Liver (tissue), 9 donors: ENCODE results near the gene IFT43. TPM values are rescaled to one million over a fixed set of nuclear protein-coding genes. Genes with fewer than 3 reads are reported as not detected.

Source experiments
- DNase-seq: peaks from one replicate; pipeline ENCODE4 v3.0.0-alpha.2; 2017; ENCODE audit warnings: low spot score
- H3K27ac ChIP-seq, 2 donors: one replicate each; pipeline ENCODE4 v1.7.0; 2013; ENCODE audit warnings: inconsistent platforms in 2 of 2, low read length in 2 of 2, control low read depth in 1 of 2, low read depth in 1 of 2, mild to moderate bottlenecking in 1 of 2
- H3K27me3 ChIP-seq, 4 donors: one replicate each; pipeline versions ENCODE4 v1.6.1 to v1.7.0; 2013; ENCODE audit warnings: low read length in 3 of 4, inconsistent platforms in 1 of 4, mild to moderate bottlenecking in 1 of 4, moderate library complexity in 1 of 4; ENCODE audit not compliant: control insufficient read depth in 4 of 4, insufficient read depth in 4 of 4
- H3K36me3 ChIP-seq, 4 donors: one replicate each; pipeline versions ENCODE4 v1.6.1 to v1.7.0; 2013; ENCODE audit warnings: low read length in 3 of 4, mild to moderate bottlenecking in 3 of 4, low read depth in 1 of 4, moderate library complexity in 1 of 4; ENCODE audit not compliant: control insufficient read depth in 4 of 4, insufficient read depth in 3 of 4
- H3K4me1 ChIP-seq, 4 donors: one replicate each; pipeline versions ENCODE4 v1.6.1 to v1.7.0; 2013; ENCODE audit warnings: low read length in 3 of 4, mild to moderate bottlenecking in 3 of 4, moderate library complexity in 1 of 4; ENCODE audit not compliant: control insufficient read depth in 4 of 4, insufficient read depth in 4 of 4
- H3K4me3 ChIP-seq, 3 donors: one replicate each; pipeline versions ENCODE4 v1.6.1 to v1.7.0; 2013; ENCODE audit warnings: low read length in 3 of 3, control low read depth in 1 of 3, low read depth in 1 of 3, mild to moderate bottlenecking in 1 of 3
- H3K9ac ChIP-seq, 2 donors: one replicate each; pipeline ENCODE4 v1.7.0; 2013; ENCODE audit warnings: low read length in 2 of 2, mild to moderate bottlenecking in 2 of 2, moderate library complexity in 2 of 2, control low read depth in 1 of 2, low read depth in 1 of 2
- H3K9me3 ChIP-seq, 4 donors: one replicate each; pipeline versions ENCODE4 v1.6.1 to v1.7.0; 2013; ENCODE audit warnings: low read length in 3 of 4; ENCODE audit not compliant: control insufficient read depth in 4 of 4
- CTCF ChIP-seq: fragments of 150-350 bp; IDR thresholded peaks from 2 replicates; pipeline ENCODE4 v1.5.1; 2017; ENCODE audit warnings: improper control_type of control experiment, low read depth, low read length; ENCODE audit not compliant: missing input control
- EGR1 ChIP-seq, 2 donors: IDR thresholded peaks; 2 replicates each; pipeline ENCODE4 v1.6.1; 2016 to 2018; ENCODE audit warnings: antibody characterized with exemption in 2 of 2, low read depth in 2 of 2
- FOXA1 ChIP-seq: IDR thresholded peaks from 2 replicates; pipeline ENCODE4 v1.6.1; 2016; ENCODE audit warnings: antibody characterized with exemption
- FOXA2 ChIP-seq: IDR thresholded peaks from 2 replicates; pipeline ENCODE4 v1.6.1; 2016; ENCODE audit warnings: antibody characterized with exemption
- GABPA ChIP-seq, 2 donors: IDR thresholded peaks in 1 of 2; conservative IDR thresholded peaks in 1 of 2; 2 replicates each; pipeline ENCODE4 v1.6.1; 2016; ENCODE audit warnings: antibody characterized with exemption in 2 of 2, mild to moderate bottlenecking in 1 of 2, moderate library complexity in 1 of 2
- HNF4A ChIP-seq, 2 donors: conservative IDR thresholded peaks; 2 replicates each; pipeline ENCODE4 v1.6.1; 2016; ENCODE audit warnings: antibody characterized with exemption in 2 of 2, mild to moderate bottlenecking in 2 of 2
- HNF4G ChIP-seq: IDR thresholded peaks from 2 replicates; pipeline ENCODE4 v1.6.1; 2016; ENCODE audit warnings: antibody characterized with exemption
- JUND ChIP-seq, 2 donors: IDR thresholded peaks; 2 replicates each; pipeline ENCODE4 v1.6.1; 2016; ENCODE audit warnings: antibody characterized with exemption in 2 of 2
- MAX ChIP-seq: IDR thresholded peaks from 2 replicates; pipeline ENCODE4 v1.6.1; 2016; ENCODE audit warnings: antibody characterized with exemption
- NR2F2 ChIP-seq: IDR thresholded peaks from 2 replicates; pipeline ENCODE4 v1.6.1; 2016; ENCODE audit warnings: antibody characterized with exemption
- RAD21 ChIP-seq, 2 donors: IDR thresholded peaks; 2 replicates each; pipeline ENCODE4 v1.6.1; 2016; ENCODE audit warnings: antibody characterized with exemption in 2 of 2, mild to moderate bottlenecking in 2 of 2
- REST ChIP-seq: IDR thresholded peaks from 2 replicates; pipeline ENCODE4 v1.6.1; 2016; ENCODE audit warnings: antibody characterized with exemption, mild to moderate bottlenecking
- RXRA ChIP-seq, 2 donors: IDR thresholded peaks; 2 replicates each; pipeline ENCODE4 v1.6.1; 2017 to 2018; ENCODE audit warnings: antibody characterized with exemption in 2 of 2, mild to moderate bottlenecking in 1 of 2
- SP1 ChIP-seq: IDR thresholded peaks from 2 replicates; pipeline ENCODE4 v1.6.1; 2018; ENCODE audit warnings: antibody characterized with exemption, mild to moderate bottlenecking
- TAF1 ChIP-seq: conservative IDR thresholded peaks from 2 replicates; pipeline ENCODE4 v1.6.1; 2016; ENCODE audit warnings: antibody characterized with exemption, mild to moderate bottlenecking
- YY1 ChIP-seq: IDR thresholded peaks from 2 replicates; pipeline ENCODE4 v1.6.1; 2016; ENCODE audit warnings: antibody characterized with exemption, mild to moderate bottlenecking
- ZBTB33 ChIP-seq: IDR thresholded peaks from 2 replicates; pipeline ENCODE4 v1.6.1; 2016; ENCODE audit warnings: antibody characterized with exemption
- WGBS: extraction: QIAGEN DNeasy Blood & Tissue Kit; methylation state at CpG from one replicate; pipeline ENCODE4 v1.1.7; 2013; 5-methylcytosine and 5-hydroxymethylcytosine counted together
- polyA plus RNA-seq, 2 donors: library from polyadenylated mRNA; stranded (reverse) in 1 of 2; unstranded in 1 of 2; fragments of 200-250 nt in 1 of 2; fragments of >200 nt in 1 of 2; fragmentation: Nextera tagmentation in 1 of 2; extraction: Ambion mirVana in 1 of 2; gene quantifications; one replicate each; pipeline versions ENCODE4 v1.2.1 to v1.2.3, GENCODE V29; 2013 to 2015
- total RNA-seq, 2 donors: library from RNA; depleted of rRNA; stranded (reverse); fragments of >200 nt; gene quantifications; one replicate each; pipeline ENCODE4 v1.2.3, GENCODE V29; 2014
- donor health status: healthy.
- donor health status: healthy.
- donor health status: healthy.
- donor health status: healthy.
- donor health status: healthy.

IFT43 gene
- total and polyA plus RNA-seq, 4 donors = 7.8 to 33.6 (median 19.3) TPM

- Histone ChIP-seq H3K4me1 (peaks cover 0 to 10% (median 8%) of the 10 kb centered on the region in 4 donors), H3K36me3 (peaks cover 5 to 38% (median 20%) of the 10 kb centered on the region in 4 donors), H3K27me3 (no peaks in the 10 kb centered on the region), H3K9me3 (no peaks in the 10 kb centered on the region), H3K4me3 (no peak overlapping the region), H3K9ac (no peak overlapping the region), H3K27ac (peak overlapping the region in 1 of 2 donors; percentile 45)
- no peak for TF ChIP-seq EGR1 (IDR thresholded peaks at IDR 0.05; ENCODE audit: low read depth in 2 of 2)
- no peak for TF ChIP-seq FOXA1
- TF ChIP-seq ZBTB33 = no peak
- peak in 1 of 2 donors; percentile 21 for TF ChIP-seq JUND (IDR thresholded peaks at IDR 0.05)
- TF ChIP-seq TAF1 = no peak
- no peak for TF ChIP-seq YY1
- TF ChIP-seq RXRA (IDR thresholded peaks at IDR 0.05) = peak in 1 of 2 donors; percentile 11
- no peak for TF ChIP-seq MAX
- TF ChIP-seq HNF4A (conservative IDR thresholded peaks at IDR 0.05) = peak; percentile 56 to 71
- DNase-seq = no peak
Observed at GRCh38 chr14:76011930-76012329, 26.4 kb downstream of the IFT43 start.

GRCh38 chr14:76012354-76012753 is 26.8 kb downstream of the IFT43 start:
- DNase-seq = no peak
- H3K4me3 ChIP-seq = no peak overlapping the region
- peaks cover 5 to 34% (median 16%) of the 10 kb centered on the region in 4 donors for H3K36me3 ChIP-seq
- peaks cover 0 to 10% (median 8%) of the 10 kb centered on the region in 4 donors for H3K4me1 ChIP-seq
- no peak for TF ChIP-seq SP1
- TF ChIP-seq YY1 = no peak
- TF ChIP-seq RXRA (IDR thresholded peaks at IDR 0.05) = peak in 1 of 2 donors; percentile 40
- no peak for TF ChIP-seq GABPA (IDR thresholded peaks at IDR 0.05 in 1 of 2, conservative IDR thresholded peaks at IDR 0.05 in 1 of 2)
- no peak for TF ChIP-seq TAF1
- TF ChIP-seq NR2F2 = peak; percentile 38
- TF ChIP-seq RAD21 (IDR thresholded peaks at IDR 0.05) = peak in 1 of 2 donors; percentile 14
- no peak for TF ChIP-seq REST
- no peak for TF ChIP-seq CTCF
- TF ChIP-seq FOXA1 = no peak
- no peak for TF ChIP-seq HNF4G
- TF ChIP-seq JUND (IDR thresholded peaks at IDR 0.05) = peak in 1 of 2 donors; percentile 40
- TF ChIP-seq EGR1 (IDR thresholded peaks at IDR 0.05; ENCODE audit: low read depth in 2 of 2) = no peak
- TF ChIP-seq HNF4A (conservative IDR thresholded peaks at IDR 0.05) = no peak
- no peak for TF ChIP-seq ZBTB33
- TF ChIP-seq MAX = no peak
- no peak for TF ChIP-seq FOXA2
- H3K27me3 ChIP-seq = no peaks in the 10 kb centered on the region
- no peaks in the 10 kb centered on the region for H3K9me3 ChIP-seq
- peak overlapping the region in 1 of 2 donors; percentile 45 for H3K27ac ChIP-seq
- no peak overlapping the region for H3K9ac ChIP-seq
- 90% methylated on average over 9 of the region's 9 CpGs for WGBS
